Lower leg skin (tissue), 4 donors: Measurements from ENCODE around the gene ARHGAP4. TPM values are rescaled to one million over a fixed set of nuclear protein-coding genes. Genes with fewer than 3 reads are reported as not detected.

Experiments
- DNase-seq, 2 donors: peaks; one replicate each; pipeline ENCODE4 v3.0.0-alpha.2; 2019; ENCODE audit warnings: low spot score in 2 of 2
- H3K4me3 ChIP-seq: fragments of 200-600 bp; sonication (generic); 2 replicates; pipeline ENCODE4 v1.5.1; 2017; ENCODE audit warnings: mild to moderate bottlenecking, low read depth; ENCODE audit not compliant: poor library complexity, severe bottlenecking
- CTCF ChIP-seq, 3 donors: fragments of 450-650 bp; IDR thresholded peaks; one replicate each; pipeline ENCODE4 v1.5.1; 2016; ENCODE audit warnings: antibody characterized with exemption in 3 of 3, mild to moderate bottlenecking in 3 of 3, moderate library complexity in 2 of 3
- POLR2A ChIP-seq, 2 donors: fragments of 450-650 bp; IDR thresholded peaks; one replicate each; pipeline ENCODE4 v1.6.1; 2016 to 2017; ENCODE audit warnings: antibody characterized with exemption in 2 of 2, mild to moderate bottlenecking in 1 of 2, moderate library complexity in 1 of 2
- WGBS, 2 donors: methylation state at CpG; one replicate each; pipeline ENCODE4 v1.1.5; 2018; 5-methylcytosine and 5-hydroxymethylcytosine counted together
- intact Hi-C: fragments of 100-400 bp; cut with DNase I; formaldehyde crosslinking; loops from one replicate; pipeline ENCODE4 v1.15.0; 2023; ENCODE audit warnings: low total_unique reads
- total RNA-seq, 4 donors: library from RNA; depleted of rRNA; stranded (reverse); fragments of >200 nt; gene quantifications; one replicate each; pipeline ENCODE4 v1.1.0, GENCODE V29; 2016

The ARHGAP4 gene
- total RNA-seq, 4 donors from 2014 or later = 2.7 to 14.8 (median 10.5) TPM

- TF ChIP-seq POLR2A (IDR thresholded peaks at IDR 0.05) (no peak), CTCF (IDR thresholded peaks at IDR 0.05) (no peak)
- WGBS, 2 donors = 51 to 80% methylated on average over 8 to 30 of the region's 30 CpGs
- intact Hi-C loops = no loop called here
- peak in 1 of 2 donors; percentile 70 for DNase-seq
- no peak overlapping the region for H3K4me3 ChIP-seq
Measured at GRCh38 chrX:153864561-153865320, 61.3 kb downstream of the ARHGAP4 start.

GRCh38 chrX:153864101-153864500 is 62.0 kb downstream of the ARHGAP4 start:
- intact Hi-C loops = no loop called here
- 85% methylated on average over 6 to 10 of the region's 10 CpGs for WGBS, 2 donors
- TF ChIP-seq POLR2A (IDR thresholded peaks at IDR 0.05) (no peak), CTCF (IDR thresholded peaks at IDR 0.05) (no peak)

GRCh38 chrX:153863251-153863991 is 62.6 kb downstream of the ARHGAP4 start:
- no peak for TF ChIP-seq CTCF (IDR thresholded peaks at IDR 0.05)
- TF ChIP-seq POLR2A (IDR thresholded peaks at IDR 0.05) = no peak
- intact Hi-C loops = no loop called here
- WGBS, 2 donors = 51 to 72% methylated on average over 7 to 28 of the region's 28 CpGs
- no peak overlapping the region for H3K4me3 ChIP-seq
- DNase-seq = peak in 1 of 2 donors; percentile 75

More at GRCh38 chrX:153864101-153864500, 62.0 kb downstream of the ARHGAP4 start:
- DNase-seq = no peak
- no peak overlapping the region for H3K4me3 ChIP-seq

- intact Hi-C loops = no loop called here
- peak in 1 of 2 donors; percentile 73 for DNase-seq
- 71 to 73% methylated on average over 19 to 22 of the region's 22 CpGs for WGBS, 2 donors
- TF ChIP-seq CTCF (IDR thresholded peaks at IDR 0.05) = no peak
- no peak for TF ChIP-seq POLR2A (IDR thresholded peaks at IDR 0.05)
- no peak overlapping the region for H3K4me3 ChIP-seq
Measured at GRCh38 chrX:153862369-153863250, 63.5 kb downstream of the ARHGAP4 start.

GRCh38 chrX:153861733-153862310 is 64.2 kb downstream of the ARHGAP4 start:
- H3K4me3 ChIP-seq = no peak overlapping the region
- DNase-seq = no peak
- TF ChIP-seq POLR2A (IDR thresholded peaks at IDR 0.05) (no peak), CTCF (IDR thresholded peaks at IDR 0.05) (no peak)
- intact Hi-C loops = no loop called here
- WGBS, 2 donors = 60 to 77% methylated on average over 19 to 21 of the region's 21 CpGs
